Retinal pigment epithelial cell (primary cell): ENCODE data around the gene RGL4.

ENCODE experiments used
- DNase-seq: peaks from one replicate; pipeline ENCODE4 v3.0.0-alpha.2; 2010; ENCODE audit warnings: low read depth
- H3K4me3 ChIP-seq: 2 replicates; pipeline ENCODE4 v1.5.1; 2011; ENCODE audit warnings: mild to moderate bottlenecking, low read length, control low read depth, moderate library complexity
- TF ChIP-seq, protein P1 (sequence below): conservative IDR thresholded peaks from 2 replicates; pipeline ENCODE4 v1.5.1; 2011; ENCODE audit warnings: low read depth, low read length, control low read depth, inconsistent platforms

The RGL4 gene

DNA sequence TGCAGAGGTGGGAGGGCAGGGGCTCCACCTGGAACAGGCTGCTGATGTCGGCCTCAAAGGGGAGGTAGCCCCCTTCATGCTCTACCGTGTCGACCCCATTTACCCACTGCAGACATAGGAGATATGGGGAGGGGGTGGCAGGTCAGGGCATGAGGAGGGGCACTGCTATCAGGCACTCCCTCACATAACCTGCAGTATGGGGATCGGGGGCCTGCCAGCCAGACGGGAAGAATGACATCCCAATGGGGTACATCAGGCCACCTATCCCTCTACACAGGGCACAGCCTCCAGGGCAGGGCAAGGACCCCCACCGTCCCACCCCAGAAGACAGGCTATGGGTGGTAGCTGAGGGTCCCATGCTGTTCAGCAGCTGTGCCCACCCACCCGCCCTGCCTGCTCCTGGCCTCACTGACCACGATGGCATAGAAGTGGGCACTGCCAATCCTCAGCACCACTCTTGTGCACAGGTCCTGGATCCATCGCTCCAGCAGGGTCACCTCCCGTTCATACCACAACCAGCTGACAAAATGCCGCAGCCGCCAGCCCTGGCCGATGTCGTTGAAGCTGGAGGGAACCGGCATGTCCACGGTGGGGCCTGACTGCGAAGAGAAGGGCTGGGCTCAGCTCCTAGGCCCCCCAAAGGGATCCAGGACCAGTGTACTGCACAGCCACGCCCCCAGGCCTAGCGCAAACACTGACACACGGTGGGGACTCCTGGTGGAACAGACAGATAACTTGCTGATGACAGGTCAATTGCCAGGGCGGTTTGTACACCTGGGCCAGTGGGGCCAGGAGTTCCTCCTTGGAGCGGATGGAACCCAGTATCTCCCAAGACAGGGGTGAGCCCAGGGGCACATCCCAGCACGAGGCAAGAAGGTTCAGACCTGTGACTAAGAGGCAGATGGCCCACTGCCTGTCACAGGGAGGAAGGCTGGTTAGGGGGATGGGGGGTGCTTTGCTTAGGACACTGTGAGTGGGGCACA is 24.1 kb downstream of the RGL4 start:
- no peak for DNase-seq
- TF ChIP-seq, protein P1, sequence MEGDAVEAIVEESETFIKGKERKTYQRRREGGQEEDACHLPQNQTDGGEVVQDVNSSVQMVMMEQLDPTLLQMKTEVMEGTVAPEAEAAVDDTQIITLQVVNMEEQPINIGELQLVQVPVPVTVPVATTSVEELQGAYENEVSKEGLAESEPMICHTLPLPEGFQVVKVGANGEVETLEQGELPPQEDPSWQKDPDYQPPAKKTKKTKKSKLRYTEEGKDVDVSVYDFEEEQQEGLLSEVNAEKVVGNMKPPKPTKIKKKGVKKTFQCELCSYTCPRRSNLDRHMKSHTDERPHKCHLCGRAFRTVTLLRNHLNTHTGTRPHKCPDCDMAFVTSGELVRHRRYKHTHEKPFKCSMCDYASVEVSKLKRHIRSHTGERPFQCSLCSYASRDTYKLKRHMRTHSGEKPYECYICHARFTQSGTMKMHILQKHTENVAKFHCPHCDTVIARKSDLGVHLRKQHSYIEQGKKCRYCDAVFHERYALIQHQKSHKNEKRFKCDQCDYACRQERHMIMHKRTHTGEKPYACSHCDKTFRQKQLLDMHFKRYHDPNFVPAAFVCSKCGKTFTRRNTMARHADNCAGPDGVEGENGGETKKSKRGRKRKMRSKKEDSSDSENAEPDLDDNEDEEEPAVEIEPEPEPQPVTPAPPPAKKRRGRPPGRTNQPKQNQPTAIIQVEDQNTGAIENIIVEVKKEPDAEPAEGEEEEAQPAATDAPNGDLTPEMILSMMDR = no peak
- no peak overlapping the region for H3K4me3 ChIP-seq

DNA sequence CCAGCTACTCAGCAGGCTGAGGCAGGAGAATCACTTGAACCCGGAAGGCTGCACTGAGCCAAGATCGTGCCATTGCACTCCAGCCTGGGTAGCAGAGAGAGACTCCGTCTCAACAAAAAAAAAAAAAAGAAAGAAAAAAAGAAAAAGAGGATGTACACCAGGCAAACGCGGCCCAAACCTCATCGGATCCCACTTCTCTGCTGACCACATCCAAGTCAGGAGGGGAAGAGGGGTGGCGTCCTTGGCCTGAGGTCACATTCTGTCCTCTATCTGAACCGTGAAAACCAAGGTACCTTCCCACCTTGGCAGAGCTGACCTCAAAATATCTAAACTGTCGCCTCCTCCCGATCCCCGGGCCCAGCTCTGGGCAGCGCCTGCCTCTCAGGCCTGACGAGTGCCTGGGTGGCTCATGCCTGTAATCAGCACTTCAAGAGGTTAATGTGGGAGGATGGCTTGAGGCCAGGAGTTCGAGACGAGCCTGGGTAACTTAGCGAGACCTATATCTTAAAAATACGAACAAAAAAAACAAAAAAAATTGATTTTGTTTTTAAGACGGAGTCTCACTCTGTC is 25.1 kb downstream of the RGL4 start:
- no peak overlapping the region for H3K4me3 ChIP-seq
- DNase-seq = no peak
- TF ChIP-seq, protein P1 = no peak

DNA sequence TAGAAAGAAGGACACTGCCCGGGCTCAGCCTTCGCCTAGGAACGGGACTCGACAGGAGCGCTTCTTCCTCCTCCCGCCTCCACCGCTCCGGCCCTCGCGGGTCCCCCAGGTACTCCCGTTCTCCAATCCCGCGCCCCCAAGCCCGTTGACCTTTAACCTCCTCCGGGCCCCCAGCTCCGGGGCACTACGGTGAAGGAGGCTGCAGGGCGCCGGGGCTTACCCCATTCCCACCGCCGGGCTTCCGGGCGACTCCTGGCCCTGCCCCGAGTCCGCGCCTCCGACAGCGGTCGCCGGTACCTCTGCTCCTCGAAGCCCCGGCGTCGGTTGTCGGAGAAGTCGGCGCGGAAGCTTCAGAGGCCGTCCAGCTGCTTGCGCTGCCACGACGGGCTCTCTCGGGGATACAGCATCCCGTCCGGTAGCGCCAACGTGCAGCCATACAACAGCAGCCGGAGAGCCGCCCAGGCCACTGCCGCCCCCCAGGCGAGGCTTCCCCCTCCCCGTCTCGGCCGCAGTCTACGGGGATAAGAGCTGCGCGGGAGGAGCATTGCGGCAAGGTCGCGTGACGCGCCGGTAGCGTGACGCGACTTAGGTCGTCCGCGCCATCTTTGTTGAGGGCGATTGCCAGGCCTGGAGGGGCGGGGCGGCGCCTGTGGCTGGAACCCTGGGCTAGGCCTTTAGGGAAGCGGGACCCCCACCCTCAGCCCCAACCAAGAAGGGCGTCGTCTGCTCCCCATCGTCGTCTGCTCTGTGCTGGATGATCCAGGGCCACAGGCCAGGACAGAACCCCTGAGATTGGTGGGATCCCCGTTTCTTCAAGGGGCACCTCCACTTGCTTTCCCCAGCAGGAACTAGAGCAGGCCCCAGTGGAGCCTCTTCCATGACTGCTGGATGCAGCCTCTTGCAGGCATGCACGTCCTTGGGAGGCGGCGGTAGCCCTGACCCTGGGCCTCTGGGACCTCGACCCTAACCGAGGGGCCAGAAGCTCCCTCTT is 26.3 kb downstream of the RGL4 start:
- peak overlapping the region; percentile 67 for H3K4me3 ChIP-seq

DNA sequence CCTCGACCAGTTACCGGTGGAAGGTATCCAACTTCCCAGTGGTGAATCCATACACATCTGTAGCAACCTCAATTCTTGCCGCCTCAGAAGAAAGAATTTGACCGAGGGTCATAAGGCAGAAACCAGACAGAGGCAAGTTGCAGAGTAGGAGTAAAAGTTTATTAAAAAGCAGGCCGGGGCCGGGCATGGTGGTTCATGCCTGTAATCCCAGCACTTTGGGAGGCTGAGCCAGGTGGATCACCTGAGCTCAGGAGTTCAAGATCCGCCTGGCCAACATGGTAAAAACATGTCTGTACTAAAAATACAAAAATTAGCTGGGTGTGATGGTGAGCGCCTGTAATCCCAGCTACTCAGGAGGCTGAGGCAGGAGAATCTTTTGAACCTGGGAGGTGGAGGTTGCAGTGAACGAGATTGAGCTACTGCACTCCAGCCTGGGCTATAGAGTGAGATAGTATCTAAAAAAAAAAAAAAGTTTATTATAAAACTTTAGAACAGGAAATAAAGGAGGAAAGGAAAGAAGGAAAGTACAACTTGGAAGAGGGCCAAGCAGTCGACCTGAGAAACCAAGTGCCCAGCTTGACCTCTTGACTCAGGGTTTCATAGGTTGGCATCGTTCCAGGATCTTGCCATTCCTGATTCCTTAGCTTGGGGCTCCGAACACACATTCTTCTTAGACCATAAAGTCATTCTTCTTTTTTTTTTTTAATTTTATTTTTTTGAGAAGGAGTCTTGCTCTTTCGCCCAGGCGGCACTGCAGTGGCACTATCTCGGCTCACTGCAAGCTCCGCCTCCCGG is 27.8 kb downstream of the RGL4 start:
- TF ChIP-seq, protein P1 = no peak
- no peak overlapping the region for H3K4me3 ChIP-seq
- DNase-seq = no peak

More for the DNA sequence above, 26.3 kb downstream of the RGL4 start:
- TF ChIP-seq, protein P1 = no peak
- peak; percentile 42 for DNase-seq

DNA sequence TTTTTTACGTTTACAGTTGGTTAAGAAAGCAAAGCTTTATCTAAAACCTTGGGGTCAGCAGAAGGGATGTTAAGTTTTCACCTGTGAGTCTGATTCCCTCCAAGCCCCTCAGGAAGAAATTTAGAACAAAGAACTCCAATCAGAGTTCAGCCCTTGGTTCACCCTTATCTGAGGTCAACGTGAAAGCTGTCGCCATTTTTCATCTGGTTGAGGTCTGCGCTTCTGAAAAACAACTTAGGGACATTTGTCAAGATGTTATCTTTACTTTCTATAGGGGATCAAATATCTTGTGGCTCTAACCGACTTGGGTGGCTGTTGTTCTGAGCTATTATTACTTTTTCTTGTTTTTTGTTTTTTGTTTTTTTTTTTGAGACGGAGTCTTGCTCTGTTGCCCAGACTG is 30.0 kb downstream of the RGL4 start:
- TF ChIP-seq, protein P1 = no peak
- H3K4me3 ChIP-seq = no peak overlapping the region
- DNase-seq = no peak

DNA sequence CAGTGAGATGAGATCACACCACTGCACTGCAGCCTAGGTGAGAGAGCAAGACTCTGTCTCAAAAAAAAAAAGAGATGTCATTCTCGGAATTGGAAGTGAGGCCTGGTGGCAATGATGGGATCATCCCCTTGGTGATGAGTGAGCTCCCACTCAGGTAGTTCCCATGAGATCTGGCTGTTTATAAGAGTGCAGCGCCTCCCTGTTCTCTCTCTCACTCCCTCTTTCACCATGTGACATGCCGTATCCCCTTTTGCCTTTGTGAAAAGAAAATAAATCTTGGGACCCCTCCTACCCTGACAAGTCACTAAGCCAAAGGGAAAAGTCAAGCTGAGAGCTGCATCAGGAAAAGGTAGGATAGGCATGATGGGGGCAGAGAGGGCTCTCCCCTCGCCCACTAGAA is 31.3 kb downstream of the RGL4 start:
- no peak overlapping the region for H3K4me3 ChIP-seq
- TF ChIP-seq, protein P1 = no peak
- DNase-seq = no peak
